GM12801 (cell line): Measurements from ENCODE around the gene CIBAR2.

Experiments used
- CTCF ChIP-seq: IDR thresholded peaks from one replicate; pipeline ENCODE4 v1.5.1; 2011; ENCODE audit warnings: control low read depth; ENCODE audit not compliant: insufficient read length; ENCODE audit errors: extremely low read depth

Gene CIBAR2

GRCh38 chr16:85067426-85067825, 44.8 kb downstream of the CIBAR2 start:
- TF ChIP-seq CTCF = no peak

- no peak for TF ChIP-seq CTCF
These were observed 45.2 kb downstream of the CIBAR2 start for GRCh38 chr16:85067024-85067423.

GRCh38 chr16:85066346-85066885, 45.9 kb downstream of the CIBAR2 start:
- no peak for TF ChIP-seq CTCF

GRCh38 chr16:85065099-85065498, 47.2 kb downstream of the CIBAR2 start:
- no peak for TF ChIP-seq CTCF

GRCh38 chr16:85064186-85064585, 48.1 kb downstream of the CIBAR2 start:
- no peak for TF ChIP-seq CTCF

- TF ChIP-seq CTCF = no peak
These were observed 49.4 kb downstream of the CIBAR2 start for GRCh38 chr16:85062845-85063244.

GRCh38 chr16:85062323-85062722, 49.9 kb downstream of the CIBAR2 start:
- TF ChIP-seq CTCF = no peak

- no peak for TF ChIP-seq CTCF
These were observed 50.7 kb downstream of the CIBAR2 start for GRCh38 chr16:85061566-85061965.
